GM21723 (cell line): ENCODE data around the gene TERT.
"Not testable (repeated sequence)": the region's sequence is repeated elsewhere in the genome, so short reads cannot be mapped to it uniquely, and the experiment has no call there.

Experiments
- ATAC-seq: cut with Tn5 transposase; IDR thresholded peaks from one replicate; pipeline ENCODE4 v1.9.1; 2021; ENCODE audit warnings: mild to moderate bottlenecking, moderate library complexity; ENCODE audit not compliant: unreplicated experiment

Gene TERT

DNA sequence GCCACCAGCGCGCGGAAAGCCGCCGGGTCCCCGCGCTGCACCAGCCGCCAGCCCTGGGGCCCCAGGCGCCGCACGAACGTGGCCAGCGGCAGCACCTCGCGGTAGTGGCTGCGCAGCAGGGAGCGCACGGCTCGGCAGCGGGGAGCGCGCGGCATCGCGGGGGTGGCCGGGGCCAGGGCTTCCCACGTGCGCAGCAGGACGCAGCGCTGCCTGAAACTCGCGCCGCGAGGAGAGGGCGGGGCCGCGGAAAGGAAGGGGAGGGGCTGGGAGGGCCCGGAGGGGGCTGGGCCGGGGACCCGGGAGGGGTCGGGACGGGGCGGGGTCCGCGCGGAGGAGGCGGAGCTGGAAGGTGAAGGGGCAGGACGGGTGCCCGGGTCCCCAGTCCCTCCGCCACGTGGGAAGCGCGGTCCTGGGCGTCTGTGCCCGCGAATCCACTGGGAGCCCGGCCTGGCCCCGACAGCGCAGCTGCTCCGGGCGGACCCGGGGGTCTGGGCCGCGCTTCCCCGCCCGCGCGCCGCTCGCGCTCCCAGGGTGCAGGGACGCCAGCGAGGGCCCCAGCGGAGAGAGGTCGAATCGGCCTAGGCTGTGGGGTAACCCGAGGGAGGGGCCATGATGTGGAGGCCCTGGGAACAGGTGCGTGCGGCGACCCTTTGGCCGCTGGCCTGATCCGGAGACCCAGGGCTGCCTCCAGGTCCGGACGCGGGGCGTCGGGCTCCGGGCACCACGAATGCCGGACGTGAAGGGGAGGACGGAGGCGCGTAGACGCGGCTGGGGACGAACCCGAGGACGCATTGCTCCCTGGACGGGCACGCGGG, at the start of gene TERT:
TSS of gene TERT (minus strand) at position 234 of the 815 bp plus-strand sequence. CDS start at position 155, 79 bp downstream.
- no peak for ATAC-seq

DNA sequence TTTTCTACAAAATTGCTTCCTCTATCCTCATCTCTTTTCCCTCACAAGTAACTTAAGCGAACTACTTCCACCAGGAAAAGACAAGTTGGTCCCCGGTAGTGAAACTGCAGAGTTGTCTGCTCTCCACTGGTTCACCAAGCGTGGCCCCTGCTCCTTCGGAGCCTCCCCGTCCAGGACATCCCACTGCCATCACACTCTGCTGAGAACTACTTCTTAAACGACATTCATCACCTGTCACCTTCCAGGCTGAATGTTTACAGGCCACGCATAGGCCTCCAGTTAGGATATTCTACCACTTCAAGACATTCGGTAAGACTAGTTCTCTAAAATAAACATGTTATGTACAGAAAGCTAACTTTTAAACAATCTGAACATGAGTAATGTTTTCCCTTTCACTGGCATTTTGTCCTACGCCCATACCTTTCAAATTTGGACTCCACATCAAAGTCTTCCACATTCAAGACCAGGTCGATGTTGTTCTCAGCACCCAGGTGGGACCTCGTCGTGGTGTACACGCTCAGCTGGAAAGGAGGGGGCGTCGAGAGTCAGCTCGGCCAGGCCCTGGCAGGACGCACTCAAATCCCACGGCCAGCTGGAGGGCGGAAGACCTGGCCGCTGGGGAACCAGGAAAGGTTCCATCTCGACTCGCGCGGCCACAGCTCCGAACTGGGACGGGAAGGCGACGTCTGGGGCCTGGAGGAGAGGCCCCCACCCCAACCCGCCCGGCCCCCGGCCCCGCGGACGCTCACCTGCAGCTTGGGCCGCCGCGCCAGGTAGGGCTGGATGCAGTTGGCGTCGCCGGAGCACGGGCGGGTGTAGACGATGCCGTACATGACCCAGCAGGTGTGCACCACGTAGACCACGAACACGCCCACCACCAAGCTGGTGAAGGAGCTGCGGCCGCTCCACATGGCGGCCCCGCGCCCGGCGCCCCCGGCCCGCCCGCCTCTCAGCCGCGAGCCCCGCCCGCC, 49.3 kb upstream of the TERT start:
- ATAC-seq: peak; percentile 17

DNA sequence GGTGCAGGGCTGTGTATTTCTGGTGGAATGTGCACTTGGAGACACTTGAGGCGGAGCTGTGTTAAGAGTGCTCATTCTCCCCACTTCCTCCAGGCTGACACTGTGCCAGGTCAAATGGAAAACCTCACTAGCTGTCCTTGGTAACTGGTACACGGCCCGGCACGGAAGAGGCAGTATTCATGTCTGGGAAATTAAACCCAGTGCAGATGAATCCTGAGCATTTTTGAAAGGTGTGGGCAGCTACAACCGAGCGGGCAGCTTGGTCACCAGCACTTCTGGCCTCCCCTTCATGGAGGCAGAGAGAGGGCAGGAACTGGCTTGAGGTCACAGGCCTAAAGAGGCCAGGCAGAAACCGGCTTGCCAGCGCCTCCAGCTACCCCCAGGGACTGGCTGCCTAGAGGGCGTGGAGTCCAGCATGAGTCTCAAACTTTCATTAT, 48.5 kb upstream of the TERT start:
- ATAC-seq: no peak

DNA sequence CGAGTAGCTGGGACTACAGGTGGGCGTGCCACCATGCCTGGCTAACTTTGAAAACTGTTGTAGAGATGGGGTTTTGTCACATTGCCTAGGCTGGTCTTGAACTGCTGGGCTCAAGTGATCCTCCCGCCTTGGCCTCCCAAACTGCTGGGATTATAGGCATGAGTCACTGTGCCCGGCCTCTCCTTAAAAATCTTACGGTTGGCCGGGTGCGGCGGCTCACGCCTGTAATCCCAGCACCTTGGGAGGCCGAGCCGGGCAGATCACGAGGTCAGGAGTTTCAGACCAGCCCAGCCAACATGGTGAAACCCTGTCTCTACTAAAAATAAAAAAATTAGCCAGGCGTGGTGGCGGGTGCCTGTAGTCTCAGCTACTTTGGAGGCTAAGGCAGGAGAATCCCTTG, 47.8 kb upstream of the TERT start:
- ATAC-seq: not testable (repeated sequence)

DNA sequence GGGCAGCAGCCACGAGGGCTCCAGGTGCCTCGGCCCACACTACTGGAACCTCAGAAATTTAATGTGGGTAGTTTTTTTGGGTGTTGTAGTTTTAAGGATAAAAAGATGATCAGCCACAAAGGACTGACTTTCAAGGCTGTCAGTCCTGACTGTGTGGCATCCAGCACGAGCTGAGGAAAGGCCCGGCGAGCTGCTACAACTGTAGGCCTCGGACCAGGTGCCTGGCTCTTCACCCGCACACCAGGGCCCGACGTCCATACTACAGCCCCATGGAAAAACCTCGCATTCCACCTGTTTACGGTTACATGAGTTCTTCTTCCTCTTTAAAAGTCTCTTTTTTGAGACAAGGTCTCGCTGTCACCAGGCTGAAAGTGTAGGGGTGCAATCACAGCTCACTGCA, 47.4 kb upstream of the TERT start:
- no peak for ATAC-seq

DNA sequence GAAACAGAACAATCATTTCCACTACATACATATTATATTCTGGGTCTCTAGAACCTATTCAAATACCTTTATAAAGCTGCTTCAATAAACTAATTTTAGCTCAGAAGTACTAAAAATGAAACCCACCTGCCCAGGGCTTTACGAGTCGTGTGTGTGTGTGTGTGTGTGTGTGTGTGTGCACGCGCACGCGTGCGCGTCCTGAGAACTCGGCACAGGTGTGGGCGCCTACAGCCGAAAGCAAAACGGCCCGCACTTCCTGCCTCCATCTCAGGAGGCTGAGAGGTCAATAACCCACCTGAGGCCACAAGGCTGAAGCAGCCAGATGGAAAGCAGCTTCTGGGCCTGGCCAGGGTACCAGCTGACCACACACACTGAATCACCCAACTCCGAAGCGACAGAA, 47.0 kb upstream of the TERT start:
- peak; percentile 32 for ATAC-seq

DNA sequence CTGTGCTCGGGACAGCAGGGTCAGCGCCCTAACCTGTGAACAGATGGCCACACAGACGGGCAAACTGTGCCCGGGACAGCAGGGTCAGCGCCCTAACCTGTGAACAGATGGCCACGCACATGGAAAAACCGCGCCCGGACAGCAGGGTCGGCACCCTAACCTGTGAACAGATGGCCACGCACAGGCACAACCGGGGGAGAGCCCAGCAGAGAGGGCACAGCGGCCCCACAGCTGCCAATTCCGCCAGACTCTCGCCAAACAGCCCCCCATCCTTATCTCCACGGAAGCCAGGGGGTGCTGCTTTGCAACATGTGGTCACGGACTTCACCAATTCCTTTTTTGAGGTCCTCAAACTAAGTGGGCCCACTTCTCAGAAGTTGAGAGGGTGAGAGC, 44.9 kb upstream of the TERT start:
- ATAC-seq: not testable (repeated sequence)

DNA sequence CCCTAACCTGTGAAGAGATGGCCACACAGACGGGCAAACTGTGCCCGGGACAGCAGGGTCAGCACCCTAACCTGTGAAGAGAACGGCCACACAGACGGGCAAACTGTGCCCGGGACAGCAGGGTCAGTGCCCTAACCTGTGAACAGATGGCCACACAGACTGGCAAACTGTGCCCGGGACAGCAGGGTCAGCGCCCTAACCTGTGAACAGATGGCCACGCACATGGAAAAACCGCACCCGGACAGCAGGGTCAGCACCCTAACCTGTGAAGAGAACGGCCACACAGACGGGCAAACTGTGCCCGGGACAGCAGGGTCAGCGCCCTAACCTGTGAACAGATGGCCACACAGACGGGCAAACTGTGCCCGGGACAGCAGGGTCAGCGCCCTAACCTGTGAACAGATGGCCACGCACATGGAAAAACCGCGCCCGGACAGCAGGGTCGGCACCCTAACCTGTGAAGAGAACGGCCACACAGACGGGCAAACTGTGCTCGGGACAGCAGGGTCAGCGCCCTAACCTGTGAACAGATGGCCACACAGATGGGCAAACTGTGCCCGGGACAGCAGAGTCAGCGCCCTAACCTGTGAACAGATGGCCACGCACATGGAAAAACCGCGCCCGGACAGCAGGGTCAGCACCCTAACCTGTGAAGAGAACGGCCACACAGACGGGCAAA, 44.4 kb upstream of the TERT start:
- not testable (repeated sequence) for ATAC-seq

DNA sequence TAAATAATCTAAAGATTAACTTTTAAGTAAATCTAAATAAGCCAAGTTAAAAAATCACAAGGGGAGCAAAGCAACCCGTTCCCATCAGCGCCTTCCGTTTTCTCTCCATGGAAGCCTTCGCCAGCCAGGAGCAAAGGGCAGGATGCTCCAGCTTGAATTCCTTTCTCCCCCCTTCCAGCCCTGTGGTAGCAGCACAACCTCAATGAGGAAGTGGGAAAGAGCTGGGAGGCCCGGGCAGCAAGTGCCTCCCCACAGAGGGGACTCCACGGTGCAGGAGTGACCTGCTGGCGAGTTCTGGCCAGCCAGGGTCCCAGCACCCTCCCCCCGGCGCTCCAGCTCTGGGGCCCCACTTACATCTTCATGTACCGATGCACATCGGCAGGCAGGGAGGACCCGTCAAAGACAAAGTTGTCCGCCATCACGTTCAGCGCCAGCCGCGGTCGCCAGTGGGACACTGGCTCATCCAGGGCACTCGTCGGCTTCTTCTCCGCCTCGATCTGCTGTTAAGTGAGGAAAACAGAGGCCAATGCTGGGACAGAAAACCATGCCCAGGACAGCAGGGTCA, 43.7 kb upstream of the TERT start:
- no peak for ATAC-seq

DNA sequence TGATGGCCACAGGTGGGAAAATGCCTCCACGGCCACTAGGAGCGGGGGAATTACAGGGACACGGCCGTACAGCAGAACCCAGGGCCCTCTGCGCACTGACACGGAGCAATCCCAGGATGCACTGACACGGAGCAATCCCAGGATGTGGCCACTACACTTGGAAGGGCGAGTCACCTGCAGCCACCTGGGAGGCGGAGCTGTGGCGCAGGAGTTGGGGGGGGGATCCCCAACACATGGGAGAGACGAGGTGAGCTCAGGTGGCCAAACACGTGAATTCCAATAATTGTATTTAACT, 43.3 kb upstream of the TERT start:
- no peak for ATAC-seq

DNA sequence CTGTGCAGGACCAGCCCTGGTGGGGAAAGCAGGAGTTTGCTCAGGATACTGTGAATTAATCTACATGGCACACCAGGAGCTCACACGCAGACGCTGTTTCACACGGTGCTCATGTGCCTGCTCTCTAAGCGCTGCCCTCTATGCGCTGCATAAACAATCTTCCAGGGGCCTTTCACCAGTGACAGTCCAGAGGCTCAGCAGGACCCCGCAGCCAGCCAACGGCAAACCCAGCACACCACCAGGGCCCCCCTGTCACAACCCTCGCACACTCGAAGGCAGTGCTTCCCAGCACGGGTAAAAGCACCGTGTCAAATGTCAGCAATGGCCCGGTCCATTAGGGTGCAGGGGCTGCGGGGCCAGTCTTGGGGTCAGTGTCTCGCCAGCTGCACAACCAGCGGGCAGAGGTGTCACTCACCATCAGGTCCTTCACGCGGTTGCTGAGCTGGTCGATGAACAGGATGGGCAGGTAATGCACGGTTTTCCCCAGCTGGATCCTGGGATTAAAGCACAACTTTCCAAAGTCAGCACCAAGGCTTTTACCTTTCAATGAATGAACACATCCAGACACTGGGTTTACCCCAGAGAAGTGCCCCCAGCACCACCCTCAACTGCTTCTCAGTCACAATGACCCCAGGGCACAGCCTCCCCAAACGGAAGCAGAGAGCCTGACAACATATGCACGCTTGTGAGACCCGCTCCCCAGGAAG, 42.8 kb upstream of the TERT start:
- ATAC-seq: no peak

DNA sequence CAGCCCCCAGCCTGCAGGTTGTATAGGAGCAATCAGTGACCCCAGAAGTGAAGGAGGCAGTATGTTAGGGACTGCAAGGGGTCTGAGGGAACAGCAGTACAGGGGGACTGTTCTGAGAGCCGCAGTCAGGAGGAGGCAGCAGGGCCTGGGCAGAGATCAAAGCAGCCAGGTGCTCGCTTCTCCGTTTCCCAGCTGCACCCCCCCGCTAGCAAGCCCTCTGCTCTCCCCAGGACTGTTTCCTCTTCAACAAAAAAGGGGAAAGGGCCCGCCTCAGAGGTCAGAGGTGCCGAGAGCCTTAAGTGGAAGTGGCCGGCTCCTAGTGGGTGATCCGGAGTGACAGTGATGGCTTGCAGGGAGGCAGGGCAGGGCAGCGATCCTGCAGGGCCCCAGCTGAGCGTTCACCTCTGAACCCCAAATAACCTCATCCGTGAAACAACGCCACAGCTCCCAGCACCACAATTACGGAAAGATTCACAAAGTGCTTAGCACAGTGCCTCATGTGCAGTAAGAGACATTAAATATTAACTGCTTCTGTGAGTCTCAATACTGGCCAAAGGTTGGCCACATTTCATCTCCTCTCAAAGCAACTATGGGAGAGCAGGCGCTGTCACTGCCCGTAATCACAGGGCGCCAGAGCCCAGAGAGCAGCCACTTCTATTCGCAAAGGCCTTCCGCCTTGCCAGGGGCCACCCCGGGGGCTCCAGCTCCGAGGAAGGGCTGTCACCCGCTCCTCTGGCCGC, 42.1 kb upstream of the TERT start:
- no peak for ATAC-seq

DNA sequence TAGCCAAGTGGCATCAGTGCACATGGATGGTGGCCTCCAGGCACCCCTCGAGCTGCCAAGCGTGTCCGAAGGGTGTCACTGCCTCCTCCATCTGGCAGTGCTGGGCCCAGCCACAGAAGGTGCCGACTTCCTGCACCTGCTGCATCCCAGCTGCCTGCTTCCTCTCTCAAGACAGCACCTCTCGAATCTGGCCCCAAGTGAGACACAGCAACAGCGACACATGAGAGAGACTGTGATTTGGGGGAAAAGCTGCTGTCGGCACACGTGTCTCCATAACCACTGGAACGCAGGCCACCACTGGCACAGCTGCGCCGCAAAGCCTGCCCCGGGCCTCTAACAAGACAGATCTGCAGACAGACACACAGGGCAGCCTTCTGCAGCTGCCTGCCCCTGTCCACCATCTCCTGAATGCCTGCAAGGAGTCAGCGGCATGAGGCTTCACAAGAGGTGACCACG, 41.3 kb upstream of the TERT start:
- ATAC-seq: no peak

DNA sequence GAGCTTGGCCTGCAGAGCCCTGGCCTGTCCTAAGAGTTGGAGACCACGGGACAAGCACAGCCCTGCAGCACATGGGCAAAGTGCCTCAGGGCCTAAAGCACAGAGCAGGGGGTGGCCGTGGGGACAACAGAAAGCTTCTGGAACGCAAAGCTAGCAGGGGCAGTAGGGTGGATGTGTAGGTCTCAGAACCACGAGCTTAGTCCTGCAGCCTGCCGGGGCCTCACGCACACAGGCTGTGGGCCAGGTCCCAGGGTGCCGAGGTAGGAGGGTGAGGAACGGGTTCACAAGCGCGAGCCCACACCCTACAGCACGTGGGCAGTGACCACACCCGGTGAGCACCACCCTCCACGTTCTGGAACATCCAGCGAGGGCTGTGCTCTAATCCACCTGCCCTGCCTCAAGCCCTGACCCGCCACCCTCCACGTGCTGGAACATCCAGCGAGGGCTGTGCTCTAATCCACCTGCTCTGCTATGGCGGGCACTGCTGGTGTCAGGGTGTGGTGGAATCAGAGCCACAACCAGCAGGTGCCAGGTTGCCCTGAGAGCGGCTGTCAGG, 40.8 kb upstream of the TERT start:
- ATAC-seq: no peak

DNA sequence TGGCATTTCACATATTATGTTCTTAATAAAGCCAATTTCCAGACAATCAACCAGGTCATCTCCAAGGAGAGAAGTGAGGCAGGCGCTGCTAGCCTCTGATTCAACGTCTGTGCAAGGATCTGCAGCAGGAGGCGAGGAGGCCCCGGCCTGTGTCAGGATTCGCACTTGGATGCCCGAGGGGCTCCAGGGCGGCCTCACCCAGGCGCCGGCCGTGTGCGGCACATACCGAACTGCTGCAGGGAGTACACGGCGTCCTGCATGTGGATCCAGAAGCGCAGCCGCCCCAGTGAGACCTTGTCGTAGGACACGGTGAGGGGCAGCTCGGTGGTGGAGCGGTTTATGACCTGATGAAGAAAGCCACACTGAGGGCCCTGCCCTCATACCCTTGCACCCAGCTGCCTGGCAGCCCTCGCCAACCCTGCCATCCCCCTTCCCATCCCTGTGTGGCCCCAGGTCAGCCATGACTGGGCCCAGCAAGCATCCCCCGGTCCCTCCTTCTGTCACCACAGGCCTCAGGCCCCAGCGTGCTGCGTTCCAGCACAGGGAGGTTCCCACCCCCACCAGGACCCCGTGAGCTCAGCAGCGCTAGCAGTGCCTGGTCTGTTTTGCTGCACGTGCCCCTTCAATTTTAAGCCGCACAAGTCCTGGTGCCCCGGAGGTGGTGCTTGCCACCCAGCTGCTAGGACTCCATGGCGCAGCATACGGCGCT, 40.1 kb upstream of the TERT start:
- no peak for ATAC-seq

DNA sequence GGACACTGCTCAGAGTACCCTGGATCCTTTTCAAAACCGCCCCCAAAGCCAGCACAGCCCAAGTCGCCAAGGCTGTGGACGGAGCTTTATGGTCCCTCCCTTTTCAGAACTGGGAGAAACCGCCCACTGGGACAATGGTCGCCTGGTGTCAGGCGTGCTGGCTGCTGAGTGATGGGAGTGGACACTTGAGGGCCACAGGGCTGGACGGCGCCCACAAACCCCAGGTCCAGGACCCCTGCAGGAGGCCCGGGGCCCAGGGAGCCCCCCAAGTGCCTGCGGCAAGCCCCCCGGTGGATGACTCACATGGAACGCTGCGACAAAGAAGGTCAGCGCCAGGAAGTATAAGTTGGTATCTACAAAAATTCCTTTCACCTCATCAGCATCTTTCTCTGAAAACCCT, 39.1 kb upstream of the TERT start:
- no peak for ATAC-seq

DNA sequence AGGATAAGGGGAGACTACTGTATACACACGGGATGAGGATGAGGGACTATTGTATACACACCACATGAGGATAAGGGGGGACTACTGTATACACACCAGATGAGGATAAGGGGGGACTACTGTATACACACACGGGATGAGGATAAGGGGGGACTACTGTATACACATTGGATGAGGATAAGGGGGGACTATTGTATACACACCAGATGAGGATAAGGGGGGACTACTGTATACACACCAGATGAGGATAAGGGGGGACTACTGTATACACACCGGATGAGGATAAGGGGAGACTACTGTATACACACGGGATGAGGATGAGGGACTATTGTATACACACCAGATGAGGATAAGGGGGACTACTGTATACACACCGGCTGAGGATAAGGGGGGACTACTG, 38.4 kb upstream of the TERT start:
- not testable (repeated sequence) for ATAC-seq

DNA sequence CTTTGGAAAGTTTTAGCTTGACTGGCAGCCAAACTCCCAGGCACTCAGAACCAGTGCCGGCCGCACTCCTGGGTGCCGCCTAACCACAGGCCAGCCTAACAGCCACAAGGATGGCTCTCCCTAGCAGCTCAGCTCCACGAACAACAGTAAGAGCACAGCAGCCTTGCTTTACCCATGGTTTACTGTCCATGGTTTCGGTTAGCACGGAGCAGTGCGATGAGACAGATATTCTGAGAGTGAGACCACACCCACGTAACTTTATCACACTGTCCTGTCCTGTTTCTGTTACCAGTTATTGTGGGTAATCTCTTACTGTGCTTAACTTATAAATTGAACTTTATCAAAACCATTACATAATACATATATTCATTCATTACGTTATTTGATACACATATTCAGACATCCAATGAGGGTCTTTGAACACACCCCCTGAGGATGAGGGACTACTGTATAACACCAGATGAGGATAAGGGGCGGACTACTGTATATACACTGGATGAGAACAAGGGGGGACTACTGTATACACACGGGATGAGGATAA, 37.7 kb upstream of the TERT start:
- no peak for ATAC-seq
